HTR-8/SVneo (cell line): ENCODE results near the gene COQ5.
"Not testable (repeated sequence)": the region's sequence is repeated elsewhere in the genome, so short reads cannot be mapped to it uniquely, and the experiment has no call there.

Source experiments
- DNase-seq: peaks from one replicate; pipeline ENCODE4 v3.0.0; 2011; ENCODE audit warnings: low spot score, mixed read lengths; ENCODE audit not compliant: insufficient read length
- FAIRE-seq: peaks from 2 replicates; lab custom pipeline; 2011; peaks lifted over from hg19 to GRCh38; lab: Jason Lieb, UNC

Gene COQ5

DNA sequence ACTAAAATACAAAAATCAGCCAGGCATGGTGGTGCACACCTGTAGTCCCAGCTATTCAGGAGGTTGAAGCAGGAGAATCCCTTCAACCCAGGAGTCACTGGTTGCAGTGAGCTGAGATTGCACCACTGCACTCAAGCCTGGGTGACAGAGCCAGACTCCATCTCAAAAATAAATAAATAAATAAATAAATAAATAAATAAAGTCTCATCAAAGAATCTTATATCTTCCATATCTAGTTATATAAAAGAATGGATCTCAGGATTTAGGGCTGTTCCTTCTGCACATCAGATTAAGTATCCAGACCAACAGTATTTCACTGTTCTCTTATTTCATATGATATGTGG, 1.4 kb upstream of the COQ5 start:
- FAIRE-seq, DNase-seq: not testable (repeated sequence)

DNA sequence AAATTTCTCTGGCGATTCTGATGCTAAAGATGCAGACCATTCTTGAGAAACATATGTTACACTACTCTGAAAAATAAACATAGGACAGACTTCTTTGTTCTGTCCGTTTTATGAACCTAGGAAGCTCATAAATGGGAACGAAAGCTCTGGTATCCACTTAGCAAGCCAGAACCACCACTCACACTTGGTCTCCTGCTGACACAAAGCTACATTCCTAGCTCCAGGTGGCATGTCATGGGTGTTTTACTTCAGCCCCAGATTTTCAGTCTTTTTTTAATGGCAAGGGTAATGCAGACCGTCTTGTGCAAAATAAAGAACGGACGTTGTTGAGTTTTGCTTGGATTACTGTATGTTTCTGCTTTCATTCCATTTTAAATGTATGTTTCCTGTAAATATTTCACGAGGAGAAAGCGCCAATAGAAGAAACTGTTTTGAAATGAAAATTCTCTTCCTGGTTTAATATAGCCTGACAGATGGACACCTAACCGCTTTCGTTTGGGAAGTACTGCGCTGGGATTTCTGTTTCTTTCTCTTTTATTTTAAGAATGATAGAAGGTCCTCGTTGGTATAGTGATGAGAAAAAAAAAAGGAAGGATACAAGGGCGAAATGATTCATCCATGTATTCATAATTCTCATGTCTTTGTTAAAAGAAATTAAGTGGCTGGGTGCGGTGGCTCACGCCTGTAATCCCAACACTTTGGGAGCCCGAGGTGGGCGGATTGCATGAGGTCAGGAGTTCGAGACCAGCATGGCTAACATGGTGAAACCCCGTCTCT, 871 bp upstream of the COQ5 start:
- FAIRE-seq (no peak), DNase-seq (no peak)

DNA sequence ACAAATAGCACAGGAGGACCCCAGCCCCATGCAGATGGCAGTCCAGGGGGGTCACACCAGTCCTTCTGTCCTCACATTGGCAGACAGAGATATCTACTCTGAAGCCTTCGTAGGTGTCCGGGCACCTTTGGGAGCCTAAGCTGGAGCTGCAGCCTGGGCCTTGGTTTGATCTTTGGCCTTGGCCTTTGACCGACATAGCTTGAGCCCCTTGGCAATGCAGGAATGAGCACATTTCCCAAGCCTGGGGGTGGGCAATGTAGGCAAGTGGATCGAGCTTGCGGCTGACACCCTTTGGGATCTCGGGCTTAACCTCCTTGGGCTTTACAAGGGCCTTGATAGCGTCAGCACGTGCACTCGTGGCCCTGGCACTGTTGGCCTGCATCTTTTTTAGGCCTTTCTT, 6.4 kb downstream of the COQ5 start:
- FAIRE-seq (no peak), DNase-seq (no peak)

DNA sequence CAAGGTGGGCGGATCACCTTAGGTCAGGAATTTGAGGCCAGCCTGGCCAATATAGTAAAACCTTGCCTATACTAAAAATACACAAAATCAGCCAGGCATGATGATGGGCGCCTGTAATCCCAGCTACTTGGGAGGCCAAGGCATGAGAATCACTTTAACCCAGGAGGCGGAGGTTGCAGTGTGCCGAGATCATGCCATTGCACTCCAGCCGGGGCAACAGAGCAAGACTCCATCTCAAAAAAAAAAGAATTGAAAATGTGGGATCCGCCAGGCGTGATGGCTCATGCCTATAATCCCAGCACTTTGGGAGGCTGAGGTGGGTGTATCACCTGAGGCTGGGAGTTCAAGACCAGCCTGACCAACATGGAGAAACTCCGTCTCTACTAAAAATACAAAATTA, 9.6 kb downstream of the COQ5 start:
- not testable (repeated sequence) for DNase-seq, FAIRE-seq

DNA sequence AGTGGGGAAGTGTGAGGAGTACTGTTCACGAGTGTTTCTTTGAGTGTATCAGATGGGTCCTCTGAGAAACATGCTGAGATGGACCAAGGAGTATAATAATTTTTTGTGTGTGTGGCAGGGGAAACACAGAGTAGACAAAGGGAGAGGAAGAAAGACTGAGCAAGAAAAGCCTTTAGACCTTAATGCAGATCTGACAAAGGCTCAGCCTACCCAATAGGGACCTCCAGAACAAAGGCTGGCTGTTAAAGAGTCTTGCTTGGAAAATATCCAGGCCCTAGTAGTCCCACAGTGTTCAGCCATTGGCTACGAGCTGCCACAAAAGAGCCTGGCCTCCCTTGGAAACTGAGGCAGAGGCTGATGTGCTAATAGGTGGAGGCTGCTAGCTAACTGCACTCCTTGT, 13.5 kb downstream of the COQ5 start:
- DNase-seq (no peak), FAIRE-seq (no peak)

GRCh38 chr12:120514002-120514401, 15.0 kb downstream of the COQ5 start:
- no peak for FAIRE-seq
- DNase-seq = no peak

- FAIRE-seq = no peak
- no peak for DNase-seq
Observed at GRCh38 chr12:120508537-120508936, 20.4 kb downstream of the COQ5 start.

- DNase-seq (no peak), FAIRE-seq (no peak)
Observed at GRCh38 chr12:120504587-120504986, 24.4 kb downstream of the COQ5 start.

GRCh38 chr12:120500581-120500980, 28.4 kb downstream of the COQ5 start:
- FAIRE-seq (no peak), DNase-seq (no peak)

DNA sequence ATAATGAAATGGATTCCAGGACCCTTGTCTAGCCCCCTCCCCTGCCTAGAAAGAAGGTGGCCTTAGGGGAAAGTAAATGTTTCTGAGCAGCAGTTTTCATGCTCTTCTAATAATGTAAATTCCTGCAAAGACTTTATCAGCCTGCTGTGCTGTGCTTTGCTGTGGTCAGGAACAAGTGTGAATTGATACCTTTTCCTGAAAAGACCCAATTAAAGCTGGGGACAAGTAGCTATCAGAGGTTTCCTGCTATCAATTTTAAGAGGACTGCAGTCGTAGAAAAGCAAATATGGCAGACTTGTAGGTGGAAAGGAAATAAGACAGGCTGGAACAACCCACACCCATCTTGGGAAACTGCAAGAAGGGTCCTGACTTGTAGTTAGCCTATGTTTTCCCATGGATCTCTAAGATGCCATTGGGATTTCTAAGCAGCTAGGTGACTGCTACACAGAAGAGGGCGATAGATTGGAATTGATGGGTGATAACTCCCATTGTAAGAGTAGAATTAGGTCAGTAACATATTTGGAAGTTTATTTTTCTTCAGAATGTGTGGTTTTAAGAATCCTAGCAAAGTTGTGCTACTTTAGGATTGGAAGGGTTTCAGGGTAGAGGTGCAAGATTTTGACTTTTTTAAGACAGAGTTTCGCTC, 30.0 kb downstream of the COQ5 start:
- FAIRE-seq = no peak
- no peak for DNase-seq

DNA sequence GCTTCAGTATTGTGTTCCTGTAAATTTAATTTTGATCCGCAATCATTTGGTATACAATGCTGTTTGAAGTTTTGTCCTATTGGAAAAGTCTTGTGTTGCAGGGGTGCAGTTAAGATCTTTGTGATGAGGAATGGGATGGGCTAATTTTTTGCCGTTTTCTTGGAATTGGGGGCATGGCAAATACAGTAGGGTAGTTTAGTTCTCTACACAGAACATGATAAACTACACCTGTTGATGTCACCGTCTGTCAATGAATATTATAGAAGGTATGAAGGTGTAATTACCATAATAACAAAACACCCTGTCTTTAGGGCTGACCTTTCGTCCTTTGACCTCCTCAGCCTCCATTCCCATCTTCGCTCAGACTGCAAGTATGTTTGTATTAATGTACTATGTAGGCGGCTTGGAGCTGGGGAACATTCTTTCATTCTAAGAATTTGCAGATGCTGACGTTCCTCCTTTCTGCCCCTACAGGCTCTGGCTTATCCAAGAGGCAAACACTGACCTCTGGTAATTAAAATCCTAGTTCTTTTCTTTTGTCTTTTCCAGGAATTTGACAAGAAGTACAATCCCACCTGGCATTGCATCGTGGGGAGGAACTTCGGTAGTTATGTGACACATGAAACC, 31.3 kb downstream of the COQ5 start:
- FAIRE-seq (no peak), DNase-seq (no peak)

DNA sequence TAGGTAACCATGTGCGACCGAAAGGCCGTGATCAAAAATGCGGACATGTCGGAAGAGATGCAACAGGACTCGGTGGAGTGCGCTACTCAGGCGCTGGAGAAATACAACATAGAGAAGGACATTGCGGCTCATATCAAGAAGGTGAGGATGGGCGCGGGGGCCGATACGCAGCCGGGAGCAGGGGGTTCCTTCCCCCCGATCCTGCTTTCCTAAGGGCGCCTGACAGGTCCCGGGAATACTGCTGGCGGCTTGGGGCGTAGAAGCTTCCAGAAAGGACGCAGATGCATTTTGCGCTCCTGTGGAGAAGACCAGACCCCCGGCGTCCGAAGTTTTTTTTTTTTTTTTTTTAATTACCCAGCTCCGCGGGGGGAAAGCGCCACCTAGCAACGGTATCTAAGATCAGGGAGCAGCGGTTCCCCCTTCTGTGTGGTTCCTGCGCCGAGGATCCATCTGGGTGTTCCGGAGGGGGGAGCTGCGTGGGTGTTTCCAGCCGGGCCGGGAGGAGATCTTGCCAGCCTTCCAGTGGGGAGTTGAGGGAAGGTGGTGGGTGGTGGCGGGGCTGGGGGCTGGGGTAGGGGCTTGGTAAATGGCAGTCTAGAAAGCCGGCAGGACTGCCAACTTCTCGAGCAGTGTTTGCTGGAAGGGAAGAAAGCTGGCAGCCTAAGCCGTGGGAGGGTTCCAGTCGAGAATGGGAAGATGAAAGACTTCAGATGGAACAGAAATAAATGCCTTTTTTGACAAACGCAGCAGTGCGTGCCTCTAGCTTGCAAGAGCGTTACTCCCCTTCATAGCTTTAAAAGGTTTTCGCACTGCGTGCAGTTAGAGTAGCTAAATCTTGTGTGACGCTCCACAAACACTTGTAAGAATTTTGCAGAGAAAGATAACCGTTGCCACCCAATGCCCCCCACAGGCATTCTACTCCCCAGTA, 32.3 kb downstream of the COQ5 start:
- DNase-seq (peak; percentile 60), FAIRE-seq (no peak)

DNA sequence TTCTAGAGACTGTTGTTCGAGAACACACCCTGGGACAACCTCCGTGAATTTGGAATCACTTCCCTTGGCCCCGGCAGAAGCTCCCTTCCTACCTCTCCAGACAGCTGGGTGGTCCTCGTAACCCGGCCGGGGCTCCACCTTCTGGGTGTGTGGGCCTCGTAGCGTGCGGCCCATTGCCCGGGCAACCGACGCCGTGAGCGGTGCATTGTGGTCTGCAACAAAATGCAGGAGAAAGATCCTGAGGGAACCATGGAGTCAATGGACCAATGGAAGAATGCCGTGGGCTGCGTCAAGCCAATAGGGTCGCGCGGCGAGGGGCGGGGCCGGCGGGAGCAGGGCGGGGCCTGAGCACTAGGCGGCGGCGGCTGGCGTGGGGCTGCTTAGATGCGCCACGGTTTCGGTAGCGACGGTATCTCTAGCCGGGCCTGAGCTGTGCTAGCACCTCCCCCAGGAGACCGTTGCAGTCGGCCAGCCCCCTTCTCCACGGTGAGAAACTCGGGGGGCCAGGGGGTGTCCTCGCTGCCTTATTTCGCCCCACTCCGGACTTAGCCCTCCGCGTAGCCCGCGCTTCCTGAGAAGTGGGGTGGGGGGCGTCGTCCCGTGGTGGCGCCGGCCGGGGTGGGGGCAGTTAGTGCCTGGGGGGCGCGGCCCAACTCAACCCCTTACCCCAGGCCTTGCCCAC, 33.1 kb downstream of the COQ5 start, which contains the start of gene DYNLL1:
Gene DYNLL1 (plus strand): TSS at position 383 of the 682 bp plus-strand sequence. CDS start 309 bp downstream, outside the sequence.
- peak; percentile 93 for FAIRE-seq
- DNase-seq = peak; percentile 96

- DNase-seq (peak; percentile 29), FAIRE-seq (no peak)
Observed at GRCh38 chr12:120495186-120495730, 33.7 kb downstream of the COQ5 start.

DNA sequence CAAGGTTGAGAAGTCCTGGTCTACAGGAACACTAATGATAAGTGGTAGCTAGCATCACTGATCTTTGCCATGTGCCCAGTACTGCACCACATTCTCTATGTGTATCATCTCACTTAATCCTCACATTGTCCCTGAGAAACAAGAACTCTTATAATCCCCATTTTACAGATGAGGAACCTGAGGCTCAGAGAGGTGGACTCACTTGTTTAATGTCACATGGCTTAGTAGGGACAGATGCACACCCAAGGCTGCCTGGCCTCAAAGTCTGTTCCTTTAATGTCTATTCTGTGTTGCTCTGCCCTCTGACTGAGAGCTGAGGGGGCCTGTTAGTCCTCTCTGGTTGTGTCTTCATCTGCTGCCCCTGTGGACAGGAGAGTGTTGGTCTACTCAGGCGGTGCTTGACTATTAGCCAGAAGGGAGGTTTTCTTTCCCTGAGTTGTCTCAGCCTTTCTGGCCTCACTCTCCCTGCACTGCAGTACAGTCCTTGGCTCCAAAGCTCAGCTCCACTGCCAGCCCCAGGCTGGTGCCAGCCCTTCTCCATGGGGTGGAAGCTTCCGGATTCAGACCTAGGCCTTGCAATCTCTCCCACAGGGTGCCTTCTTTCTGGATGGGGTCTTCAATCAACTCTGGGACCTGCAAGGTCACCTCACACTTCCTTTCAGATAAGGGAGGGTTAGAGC, 38.0 kb downstream of the COQ5 start:
- DNase-seq (no peak), FAIRE-seq (no peak)

DNA sequence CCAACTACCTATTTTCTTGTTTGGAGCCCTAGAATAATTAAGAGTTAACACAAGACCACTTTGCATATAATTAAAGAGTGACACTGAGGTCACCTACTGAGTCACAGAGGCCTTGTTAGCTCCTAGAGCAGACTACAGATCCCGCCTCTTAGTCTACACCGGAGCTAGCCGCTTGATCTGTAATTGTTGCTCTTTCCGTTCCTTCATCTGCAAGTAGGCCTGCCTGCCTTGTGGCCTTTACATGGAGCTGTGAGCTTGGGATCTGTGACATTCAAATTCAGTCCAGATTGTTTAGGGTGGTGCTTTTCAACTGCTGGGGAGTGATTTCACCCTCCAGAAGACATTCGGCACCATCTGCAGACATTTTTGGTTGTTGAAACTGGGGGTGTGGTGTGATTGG, 38.6 kb downstream of the COQ5 start:
- FAIRE-seq (no peak), DNase-seq (no peak)

DNA sequence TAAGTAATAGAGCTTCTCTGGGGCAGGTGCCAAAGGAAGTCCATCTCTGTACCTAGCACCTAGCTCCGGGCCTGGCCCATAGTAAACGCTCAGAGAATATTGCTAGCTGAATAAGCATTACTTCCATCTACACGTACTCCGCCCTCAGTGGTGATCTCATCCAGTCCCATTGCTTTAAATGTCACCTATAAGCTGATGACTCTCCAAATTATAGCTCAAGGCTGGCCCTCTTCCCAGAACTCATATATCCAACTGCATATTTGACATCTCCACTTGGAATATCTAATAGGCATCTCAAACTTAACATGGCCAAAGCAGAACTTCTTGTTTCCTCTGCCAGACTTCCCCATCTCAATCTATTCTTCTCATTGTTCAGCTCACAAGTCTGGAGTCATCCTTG, 39.9 kb downstream of the COQ5 start:
- FAIRE-seq = no peak
- DNase-seq = no peak

GRCh38 chr12:120488057-120488640, 40.8 kb downstream of the COQ5 start:
- FAIRE-seq = no peak

DNA sequence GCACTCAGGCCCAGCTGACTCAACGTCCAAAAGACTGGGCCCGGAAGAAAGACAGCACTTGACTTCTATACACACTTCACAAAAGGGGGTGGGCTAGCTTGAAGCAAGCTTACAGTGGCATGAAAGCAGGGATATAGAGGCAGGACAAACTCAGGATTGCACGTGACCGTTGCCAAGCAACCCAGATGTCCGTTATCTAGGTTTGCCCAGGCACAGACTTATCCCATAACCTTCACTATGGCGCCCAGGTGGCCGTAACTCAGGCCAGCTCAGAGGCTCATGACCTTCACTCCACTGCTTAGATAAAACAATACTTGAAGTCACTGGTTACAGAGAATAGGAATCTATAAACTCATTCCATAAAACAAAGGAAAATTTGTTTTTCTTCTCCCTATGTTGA, 41.4 kb downstream of the COQ5 start:
- FAIRE-seq, DNase-seq: not testable (repeated sequence)

More at GRCh38 chr12:120488057-120488640, 40.8 kb downstream of the COQ5 start:
- DNase-seq = no peak
